Head of caudate nucleus (tissue), 42 donors: Measurements from ENCODE around the gene CHD6.

Experiments
- DNase-seq, 42 donors: peaks; one replicate each; pipeline versions ENCODE4 v3.0.0 to v3.0.0-alpha.2; 2020 to 2021; ENCODE audit warnings: mixed read lengths in 7 of 42
- intact Hi-C: fragments of 100-400 bp; cut with DNase I; formaldehyde crosslinking; loops from one replicate; pipeline ENCODE4 v1.15.0; 2022

The CHD6 gene

GRCh38 chr20:41617902-41618806 is at the start of gene CHD6:
Gene CHD6 (minus strand): TSS chr20:41618377. CDS start chr20:41551337, 67,040 bp downstream.
- DNase-seq: peak; percentile 99 to 100 (median 100)
- intact Hi-C loops: no loop called here

GRCh38 chr20:41664584-41664983 is 46.4 kb upstream of the CHD6 start:
- DNase-seq: no peak
- intact Hi-C loops: no loop called here

- intact Hi-C loops: no loop called here
- DNase-seq: no peak
These were observed 39.5 kb upstream of the CHD6 start for GRCh38 chr20:41657655-41658054.

GRCh38 chr20:41655962-41656618 is 37.9 kb upstream of the CHD6 start:
- intact Hi-C loops: no loop called here
- DNase-seq: no peak

GRCh38 chr20:41654884-41655283 is 36.7 kb upstream of the CHD6 start:
- DNase-seq: no peak
- intact Hi-C loops: no loop called here

- intact Hi-C loops: no loop called here
- DNase-seq: peak in 1 of 42 donors; percentile 13
These were observed 36.1 kb upstream of the CHD6 start for GRCh38 chr20:41654292-41654691.

- intact Hi-C loops: no loop called here
- no peak for DNase-seq
These were observed 32.2 kb upstream of the CHD6 start for GRCh38 chr20:41650231-41650948.

- intact Hi-C loops: no loop called here
These were observed 31.3 kb upstream of the CHD6 start for GRCh38 chr20:41649489-41649888.

GRCh38 chr20:41645372-41645771 is 27.2 kb upstream of the CHD6 start:
- DNase-seq: no peak

More at GRCh38 chr20:41649489-41649888, 31.3 kb upstream of the CHD6 start:
- no peak for DNase-seq

GRCh38 chr20:41643504-41643938 is 25.3 kb upstream of the CHD6 start:
- intact Hi-C loops: no loop called here
- DNase-seq: peak in 32 of 42 donors; percentile 9 to 69 (median 33)

More at GRCh38 chr20:41645372-41645771, 27.2 kb upstream of the CHD6 start:
- intact Hi-C loops: no loop called here

- no peak for DNase-seq
- intact Hi-C loops: loop anchor here (5.0 kb wide), 1 partner anchor 207 kb away; no protein-coding TSS in a partner anchor
These were observed 21.5 kb upstream of the CHD6 start for GRCh38 chr20:41639630-41640029.

GRCh38 chr20:41638456-41638855 is 20.3 kb upstream of the CHD6 start:
- DNase-seq: no peak
- intact Hi-C loops: loop anchor here (5.0 kb wide), 1 partner anchor 206 kb away; no protein-coding TSS in a partner anchor

GRCh38 chr20:41635158-41635557 is 17.0 kb upstream of the CHD6 start:
- no peak for DNase-seq
- intact Hi-C loops: loop anchor here (5.0 kb wide), 1 partner anchor 203 kb away; no protein-coding TSS in a partner anchor

- intact Hi-C loops: no loop called here
- DNase-seq: no peak
These were observed 14.7 kb upstream of the CHD6 start for GRCh38 chr20:41632896-41633295.

- DNase-seq: peak in 2 of 42 donors; percentile 13 to 39
- intact Hi-C loops: no loop called here
These were observed 13.6 kb upstream of the CHD6 start for GRCh38 chr20:41631826-41632225.

- intact Hi-C loops: no loop called here
- no peak for DNase-seq
These were observed 12.7 kb upstream of the CHD6 start for GRCh38 chr20:41630846-41631245.

- intact Hi-C loops: loop anchor here (10.0 kb wide), 1 partner anchor 593 kb away; no protein-coding TSS in a partner anchor
- no peak for DNase-seq
These were observed 9.6 kb upstream of the CHD6 start for GRCh38 chr20:41627611-41628244.

- intact Hi-C loops: loop anchor here (10.0 kb wide), 1 partner anchor 592 kb away; no protein-coding TSS in a partner anchor
- no peak for DNase-seq
These were observed 8.9 kb upstream of the CHD6 start for GRCh38 chr20:41627001-41627495.
